ENCODE results near the gene VTCN1.
"Not testable (repeated sequence)": the region's sequence is repeated elsewhere in the genome, so short reads cannot be mapped to it uniquely, and the experiment has no call there.

VTCN1 gene, protein sequence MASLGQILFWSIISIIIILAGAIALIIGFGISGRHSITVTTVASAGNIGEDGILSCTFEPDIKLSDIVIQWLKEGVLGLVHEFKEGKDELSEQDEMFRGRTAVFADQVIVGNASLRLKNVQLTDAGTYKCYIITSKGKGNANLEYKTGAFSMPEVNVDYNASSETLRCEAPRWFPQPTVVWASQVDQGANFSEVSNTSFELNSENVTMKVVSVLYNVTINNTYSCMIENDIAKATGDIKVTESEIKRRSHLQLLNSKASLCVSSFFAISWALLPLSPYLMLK

DNA sequence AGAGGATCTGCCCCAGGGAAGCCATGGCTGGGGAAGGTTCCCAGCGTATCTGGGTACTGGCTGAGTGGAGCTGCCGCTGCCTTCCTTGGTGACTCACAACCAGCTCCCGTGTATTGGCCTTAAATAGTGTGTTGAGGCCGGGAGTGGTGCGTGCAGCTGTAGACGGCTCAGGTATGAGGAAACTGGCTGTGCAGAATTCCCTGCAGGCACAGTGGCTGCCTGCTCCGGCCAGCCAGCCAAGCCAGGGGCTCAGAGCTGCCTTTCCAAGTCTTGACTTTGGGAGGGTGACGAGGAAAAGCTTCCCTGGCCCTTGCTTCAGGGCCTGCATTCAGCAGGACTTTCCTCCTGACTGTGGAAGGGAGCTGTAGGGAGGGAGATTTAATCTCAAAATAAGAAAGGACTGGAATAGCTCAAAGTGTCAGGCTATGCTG lies at the start of gene VTCN1:
VTCN1 (minus strand) TSS at position 97 of the 431 bp plus-strand sequence; CDS start at position 25, 72 bp downstream.
- DNase-seq (ENCODE audit: low spot score), result no peak

DNA sequence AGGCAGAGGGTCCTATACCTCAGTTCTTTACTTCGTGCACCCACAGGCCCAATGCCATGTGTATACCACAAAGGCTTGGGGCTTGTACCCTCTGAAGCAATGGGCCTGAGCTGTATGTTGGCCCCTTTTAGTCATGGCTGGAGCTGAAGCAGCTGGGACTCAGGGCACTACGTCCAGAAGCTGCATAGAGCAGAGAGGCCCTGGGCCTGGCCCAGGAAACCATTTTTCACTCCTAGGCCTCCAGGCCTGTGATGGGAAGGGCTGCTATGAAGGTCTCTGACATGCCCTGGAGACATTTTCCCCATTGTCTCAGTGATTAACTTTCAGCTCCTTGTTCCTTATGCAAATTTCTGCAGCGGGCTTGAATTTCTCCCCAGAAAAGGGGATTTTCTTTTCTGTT lies 48.1 kb upstream of the VTCN1 start:
- FAIRE-seq (no peak), DNase-seq (ENCODE audit: low spot score) (no peak)

More for the DNA sequence above, at the start of gene VTCN1:
- FAIRE-seq, result no peak

DNA sequence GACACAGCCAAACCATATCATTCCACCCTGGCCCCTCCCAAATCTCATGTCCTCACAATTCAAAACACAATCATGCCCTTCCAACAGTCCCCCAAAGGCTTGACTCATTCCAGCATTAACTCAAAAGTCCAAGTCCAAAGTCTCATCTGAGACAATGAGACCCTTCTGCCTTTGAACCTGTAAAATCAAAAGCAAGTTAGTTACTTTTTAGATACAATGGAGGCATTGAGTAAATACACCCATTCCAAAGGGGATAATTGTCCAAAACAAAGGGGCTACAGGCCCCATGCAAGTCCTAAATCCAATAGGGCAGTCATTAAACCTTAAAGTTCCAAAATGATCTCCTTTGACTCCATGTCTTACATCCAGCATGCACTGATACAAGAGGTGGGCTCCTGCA lies 47.3 kb upstream of the VTCN1 start:
- FAIRE-seq; DNase-seq (ENCODE audit: low spot score): not testable (repeated sequence)

- no peak for FAIRE-seq
- DNase-seq (ENCODE audit: low spot score), result no peak
Observed at GRCh38 chr1:117257291-117257690, 46.6 kb upstream of the VTCN1 start.

GRCh38 chr1:117250061-117250606 lies 39.4 kb upstream of the VTCN1 start:
- DNase-seq (ENCODE audit: low spot score) (no peak), FAIRE-seq (no peak)

DNA sequence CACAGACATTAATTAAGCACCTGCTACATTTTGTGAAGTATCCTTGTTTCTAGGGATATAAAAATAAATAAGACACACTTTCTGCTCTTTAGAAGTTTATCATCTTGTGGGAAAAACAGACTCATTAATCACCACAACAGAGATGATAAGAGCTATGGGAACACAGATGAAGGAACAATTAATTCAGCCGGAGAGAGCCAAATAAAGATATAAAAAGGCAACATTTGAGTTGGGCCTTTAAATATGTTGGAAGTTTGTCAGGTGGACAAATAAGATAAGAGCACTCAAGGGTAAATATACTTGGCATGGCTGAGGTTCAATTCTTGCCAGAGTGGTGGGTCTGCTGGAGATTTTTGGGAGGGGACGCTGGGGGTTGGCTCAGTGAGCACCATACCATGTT lies 34.2 kb upstream of the VTCN1 start:
- no peak for FAIRE-seq
- DNase-seq (ENCODE audit: low spot score), result no peak

DNA sequence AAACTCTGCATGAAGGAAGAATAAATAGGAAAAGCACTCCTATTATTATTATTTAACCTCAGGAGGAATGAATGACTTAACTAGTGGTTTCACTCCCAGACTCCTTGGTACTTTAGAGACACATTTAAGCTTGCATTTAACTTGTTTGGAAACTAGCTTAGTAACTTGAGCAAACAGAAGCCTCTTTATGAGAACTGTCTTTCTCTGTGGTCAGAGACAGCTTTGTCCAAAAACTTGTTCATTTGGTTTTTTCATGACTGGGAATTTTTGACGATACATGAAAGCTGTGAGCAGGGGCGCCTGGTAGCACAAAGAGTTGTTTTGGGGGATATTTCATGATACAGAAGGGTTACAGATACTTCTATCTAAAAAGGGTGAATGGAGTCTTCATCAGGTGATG lies 33.6 kb upstream of the VTCN1 start:
- FAIRE-seq, result no peak
- no peak for DNase-seq (ENCODE audit: low spot score)

- FAIRE-seq (no peak), DNase-seq (ENCODE audit: low spot score) (no peak)
Observed at GRCh38 chr1:117241512-117241911, 30.8 kb upstream of the VTCN1 start.

- DNase-seq (ENCODE audit: low spot score) (no peak), FAIRE-seq (no peak)
Observed at GRCh38 chr1:117240547-117240946, 29.8 kb upstream of the VTCN1 start.

GRCh38 chr1:117239467-117239866 lies 28.7 kb upstream of the VTCN1 start:
- no peak for DNase-seq (ENCODE audit: low spot score)
- FAIRE-seq, result no peak

GRCh38 chr1:117237726-117238381 lies 27.1 kb upstream of the VTCN1 start:
- DNase-seq (ENCODE audit: low spot score), result no peak
- no peak for FAIRE-seq

- DNase-seq (ENCODE audit: low spot score) (no peak), FAIRE-seq (no peak)
Observed at GRCh38 chr1:117235863-117236465, 25.2 kb upstream of the VTCN1 start.

DNA sequence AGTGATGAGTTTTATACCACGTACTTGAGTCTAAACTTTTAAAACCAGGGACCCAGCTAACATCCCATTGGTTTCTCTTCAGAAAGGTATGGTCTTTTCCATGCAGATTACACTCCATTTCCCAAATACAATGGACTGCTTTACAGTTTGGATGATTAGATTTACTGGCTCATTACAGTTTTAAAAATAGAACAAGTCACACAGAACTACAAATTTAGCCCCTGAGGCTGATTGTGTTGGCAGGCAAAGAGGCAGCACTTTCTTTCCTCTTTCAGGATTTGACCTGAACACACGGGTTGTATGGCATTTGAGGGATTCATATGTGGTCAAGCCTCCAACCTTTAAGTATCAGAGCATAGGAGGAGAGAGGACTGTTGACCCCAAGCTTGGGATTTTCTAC lies 21.8 kb upstream of the VTCN1 start:
- DNase-seq (ENCODE audit: low spot score), result no peak
- FAIRE-seq, result no peak

DNA sequence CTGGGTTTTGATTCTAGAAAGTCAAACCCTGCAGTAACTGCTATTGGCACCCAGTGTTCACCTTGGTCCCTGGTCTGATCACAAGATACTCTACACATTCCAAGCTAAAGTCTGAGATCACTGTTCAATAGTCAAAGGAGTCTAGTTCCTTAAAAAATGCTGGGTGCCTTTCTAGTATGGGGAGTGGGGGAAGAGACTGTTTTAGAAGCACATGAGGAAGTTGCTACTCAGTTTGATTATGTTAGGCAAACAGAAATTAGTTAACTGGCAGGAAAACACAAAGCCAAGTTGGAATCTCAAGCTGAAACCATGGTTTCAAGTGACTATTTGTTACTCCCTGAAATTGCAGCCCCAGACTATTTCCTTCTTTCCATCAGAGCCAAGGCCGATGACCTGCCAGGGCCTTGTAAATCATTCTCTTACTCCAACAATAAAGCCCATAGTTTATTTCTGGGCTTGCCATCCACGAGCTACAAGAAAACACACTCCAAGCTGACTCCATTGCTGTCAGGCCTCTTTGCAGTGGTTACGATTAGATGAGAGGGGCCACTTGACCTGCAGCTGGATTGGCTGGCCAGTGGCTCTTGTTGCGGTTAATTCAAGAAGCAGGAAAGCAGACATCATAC lies 21.1 kb upstream of the VTCN1 start:
- DNase-seq (ENCODE audit: low spot score), result no peak
- no peak for FAIRE-seq

DNA sequence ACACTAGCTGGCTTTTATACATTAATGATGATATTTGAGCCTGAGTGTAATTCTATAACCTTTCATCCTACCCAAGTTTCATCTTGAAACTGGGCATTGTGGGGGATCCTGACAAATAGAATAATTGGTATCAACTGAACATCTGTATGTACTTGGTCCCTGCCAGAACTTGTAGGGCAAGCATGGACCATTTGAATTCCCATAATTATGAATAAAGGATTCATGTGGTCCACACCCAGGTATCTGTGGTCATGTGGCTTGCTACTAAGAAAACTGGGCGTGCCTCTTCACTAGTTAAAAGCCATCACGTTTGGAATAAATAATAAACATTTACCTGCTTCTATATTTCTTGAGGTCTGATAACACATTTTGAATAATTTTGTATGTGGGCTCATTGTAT lies 20.6 kb upstream of the VTCN1 start:
- DNase-seq (ENCODE audit: low spot score), result no peak
- no peak for FAIRE-seq

- FAIRE-seq, result no peak
- DNase-seq (ENCODE audit: low spot score), result no peak
Observed at GRCh38 chr1:117229217-117229616, 18.5 kb upstream of the VTCN1 start.

- DNase-seq (ENCODE audit: low spot score) (no peak), FAIRE-seq (no peak)
Observed at GRCh38 chr1:117225931-117226330, 15.2 kb upstream of the VTCN1 start.

DNA sequence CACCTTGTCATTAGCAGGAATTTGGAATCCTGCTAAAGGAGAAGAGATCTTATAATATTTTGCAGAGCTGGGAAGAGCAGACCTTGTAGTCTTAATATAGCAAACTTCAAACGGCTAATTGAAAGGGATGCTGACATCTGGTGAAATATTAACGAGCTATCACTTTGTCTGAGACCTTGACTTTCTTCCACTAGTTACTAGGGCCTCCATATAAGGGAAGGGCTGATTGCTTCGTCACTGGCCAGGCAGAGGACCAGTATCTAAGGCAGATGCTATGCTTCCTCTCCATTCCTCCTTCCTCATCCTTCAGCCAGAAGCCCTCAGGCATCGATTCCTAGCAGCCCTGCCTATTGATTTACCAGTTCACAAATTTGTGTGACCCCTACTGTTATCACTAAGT lies 6.0 kb upstream of the VTCN1 start:
- no peak for FAIRE-seq
- DNase-seq (ENCODE audit: low spot score), result no peak

DNA sequence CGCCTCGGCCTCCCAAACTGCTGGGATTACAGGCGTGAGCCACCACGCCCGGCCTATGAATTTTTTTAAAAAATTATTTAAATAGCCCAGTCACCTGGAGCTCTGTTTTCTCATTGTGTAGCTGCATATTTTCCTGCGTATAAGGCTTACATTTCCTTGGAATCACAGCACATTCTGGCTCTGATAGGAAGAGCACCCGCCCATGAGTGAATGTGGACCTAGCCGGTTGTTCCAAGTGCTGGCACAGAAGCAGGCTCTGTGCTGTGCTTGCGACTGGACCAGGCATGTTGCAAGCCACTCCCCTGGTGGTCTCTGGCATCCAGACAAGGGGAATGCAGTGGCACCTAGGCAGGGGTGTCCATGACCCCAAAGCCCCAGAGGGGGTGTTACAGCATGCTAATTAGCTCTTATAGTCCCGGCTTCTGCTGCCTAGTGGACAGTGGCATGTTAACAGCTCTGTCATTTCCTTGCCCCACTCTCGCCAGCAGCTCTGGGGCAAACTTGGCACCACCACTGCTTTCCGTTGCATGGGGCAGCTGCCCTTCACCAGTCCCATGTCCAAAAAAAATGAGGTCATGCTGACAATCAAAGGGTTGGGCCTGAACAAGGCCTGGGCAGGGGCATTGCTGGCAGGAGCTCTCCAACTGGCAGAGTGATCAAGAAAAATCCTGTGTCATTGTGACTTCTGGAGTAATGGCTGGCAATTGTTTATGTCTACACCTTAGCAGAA lies 5.2 kb upstream of the VTCN1 start:
- no peak for FAIRE-seq

GRCh38 chr1:117215019-117215418 lies 4.3 kb upstream of the VTCN1 start:
- FAIRE-seq, result no peak
- DNase-seq (ENCODE audit: low spot score), result no peak

More for the DNA sequence above, 5.2 kb upstream of the VTCN1 start:
- DNase-seq (ENCODE audit: low spot score), result no peak

DNA sequence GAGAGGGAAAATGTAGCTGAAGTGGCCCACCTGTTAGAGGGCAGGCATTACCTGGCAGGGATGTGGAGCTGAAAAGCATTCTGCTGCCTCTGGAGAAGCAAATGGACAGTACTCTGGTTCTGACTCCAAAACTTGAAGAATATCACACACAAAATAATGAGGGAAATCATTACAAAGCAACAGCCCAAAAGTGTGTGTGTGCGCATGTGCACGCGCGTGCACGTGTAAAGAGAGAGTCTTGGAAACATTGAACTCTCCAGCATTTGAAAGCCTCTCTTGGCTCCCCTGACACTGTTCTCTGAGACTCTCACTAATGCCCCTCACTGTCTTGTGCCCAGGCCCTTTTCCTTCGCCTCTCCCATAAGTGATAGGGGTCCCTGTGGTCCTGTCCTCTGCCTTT lies 2.3 kb upstream of the VTCN1 start:
- no peak for DNase-seq (ENCODE audit: low spot score)
- no peak for FAIRE-seq
